K562 (cell line): Measurements from ENCODE around the gene LRRC38. TPM values are rescaled to one million over a fixed set of nuclear protein-coding genes. Genes with fewer than 3 reads are reported as not detected.

ENCODE experiments used
- ATF2 ChIP-seq: sonication (generic); formaldehyde crosslinking; IDR thresholded peaks from 2 replicates; pipeline ENCODE4 v1.8.1; 2022; ENCODE audit warnings: missing genetic modification reagents
- CBX1 ChIP-seq: sonication (generic); IDR thresholded peaks from 2 replicates; pipeline ENCODE4 v1.6.1; 2016; ENCODE audit warnings: antibody characterized with exemption, low read depth, mild to moderate bottlenecking
- HMGXB4 ChIP-seq: sonication (generic); formaldehyde crosslinking; IDR thresholded peaks from 2 replicates; pipeline ENCODE4 v1.8.1; 2023; ENCODE audit warnings: mild to moderate bottlenecking, missing genetic modification reagents
- KLF6 ChIP-seq: fragments of 250-450 bp; sonication (Bioruptor Pico); IDR thresholded peaks from 2 replicates; pipeline ENCODE4 v1.4.0; 2020; ENCODE audit warnings: mild to moderate bottlenecking, moderate library complexity, borderline replicate concordance
- PHF8 ChIP-seq: fragments of 200-600 bp; sonication (generic); IDR thresholded peaks from 2 replicates; pipeline ENCODE4 v1.6.1; 2012; ENCODE audit warnings: mixed run types, mild to moderate bottlenecking, inconsistent platforms, low read length, moderate library complexity, borderline replicate concordance
- TRIM24 ChIP-seq, 2 experiments: fragments of 450-650 bp; IDR thresholded peaks; 2 replicates each; pipeline ENCODE4 v1.6.1; 2016
- ZBTB17 ChIP-seq: fragments of 450-650 bp; formaldehyde crosslinking; IDR thresholded peaks from 2 replicates; pipeline ENCODE4 v1.4.0; 2020; ENCODE audit warnings: mild to moderate bottlenecking
- ZBTB2 ChIP-seq: fragments of 450-650 bp; IDR thresholded peaks from 2 replicates; pipeline ENCODE4 v1.6.1; 2016; ENCODE audit warnings: antibody characterized with exemption
- ZFPM2 ChIP-seq: fragments of 250-450 bp; sonication (Bioruptor Pico); IDR thresholded peaks from 2 replicates; pipeline ENCODE4 v1.5.1; 2022; ENCODE audit warnings: mild to moderate bottlenecking
- ZNF134 ChIP-seq: fragments of 250-450 bp; sonication (Bioruptor Pico); conservative IDR thresholded peaks from 2 replicates; pipeline ENCODE4 v1.4.0; 2020
- ZNF232 ChIP-seq: sonication (generic); formaldehyde crosslinking; IDR thresholded peaks from 2 replicates; pipeline ENCODE4 v1.8.0; 2022; ENCODE audit warnings: mild to moderate bottlenecking, missing genetic modification reagents
- ZNF384 ChIP-seq: IDR thresholded peaks from 2 replicates; pipeline ENCODE4 v1.6.1; 2012; ENCODE audit warnings: low read depth, low read length, improper control_type of control experiment
- ZNF407 ChIP-seq: fragments of 450-650 bp; IDR thresholded peaks from 2 replicates; pipeline ENCODE4 v1.6.1; 2016; ENCODE audit warnings: low read depth
- ZNF431 ChIP-seq: sonication (generic); formaldehyde crosslinking; IDR thresholded peaks from 2 replicates; pipeline ENCODE4 v1.8.0; 2022; ENCODE audit warnings: mild to moderate bottlenecking, missing genetic modification reagents
- polyA plus RNA-seq, 8 experiments: library from polyadenylated mRNA; depleted of rRNA in 4 of 8; stranded (reverse) in 5 of 8; unstranded in 3 of 8; fragments of >200 nt; fragmentation: Nextera tagmentation in 2 of 8; fragmentation: Illumina TruSeq in 1 of 8; extraction: Ambion mirVana in 2 of 8; extraction: Trizol in 1 of 8; gene quantifications; 2 replicates each; pipeline versions ENCODE4 v1.2.1 to v1.2.3, GENCODE V29; 2011 to 2014; ENCODE audit warnings: inconsistent platforms in 1 of 8, missing spikeins in 1 of 8
- total RNA-seq, 7 experiments: library from RNA; depleted of rRNA in 6 of 7; stranded (reverse); fragments of >200 nt in 6 of 7; fragmentation: Illumina TruSeq in 2 of 7; extraction: Trizol in 2 of 7; gene quantifications; 2 replicates each; pipeline versions ENCODE4 v1.2.1 to v1.2.3, GENCODE V29; 2011 to 2021; ENCODE audit warnings: low replicate concordance in 1 of 7

Gene LRRC38
- total and polyA plus RNA-seq, 9 of the 15 experiments (the other 6 are each of a cell fraction or from before 2014, with no cell fraction given): not detected

- TF ChIP-seq ZNF407 (no peak), ZBTB17 (CRISPR knock-in tag) (no peak), PHF8 (no peak), ZNF232 (CRISPR knock-in tag) (no peak), ZNF134 (no peak), KLF6 (CRISPR knock-in tag) (no peak), ZNF384 (no peak), ZBTB2 (no peak), ZNF431 (CRISPR knock-in tag) (no peak), ZFPM2 (CRISPR knock-in tag) (no peak), ATF2 (CRISPR knock-in tag) (no peak), CBX1 (no peak), HMGXB4 (CRISPR knock-in tag) (no peak), TRIM24 (IDR thresholded peaks at IDR 0.05) (no peak)
Measured at GRCh38 chr1:13507075-13507474, 6.7 kb downstream of the LRRC38 start (continued).
